HTERT RPE-1 (cell line): ENCODE measurements around the gene PTRHD1.

Experiments used
- in situ Hi-C: fragments of 300-500 bp; cut with MboI; formaldehyde crosslinking; loops from 4 replicates; pipeline ENCODE4 v1.14.3; 2020; ENCODE audit warnings: low sequenced_read_pairs

Gene PTRHD1

DNA sequence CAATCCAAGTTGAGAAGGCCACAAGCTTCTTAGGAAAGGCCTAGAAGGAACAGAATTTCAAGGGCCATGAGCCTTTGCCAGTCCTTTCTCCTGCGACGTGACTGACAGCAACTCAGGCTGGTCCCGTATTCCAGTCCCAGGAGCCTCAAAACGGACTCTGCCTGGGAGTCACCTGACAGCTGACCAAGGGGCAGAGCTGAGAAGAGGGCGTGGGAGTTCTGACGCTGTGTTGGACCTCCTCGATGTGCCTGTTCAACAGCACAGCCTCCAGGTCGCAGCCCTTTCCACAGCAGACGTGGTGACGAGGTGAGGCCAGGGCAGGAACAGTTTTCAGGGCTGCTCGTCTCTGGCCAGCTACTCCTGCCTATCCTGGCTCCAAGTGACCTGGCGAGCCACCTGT is 37.6 kb upstream of the PTRHD1 start:
- in situ Hi-C loops = no loop called here

DNA sequence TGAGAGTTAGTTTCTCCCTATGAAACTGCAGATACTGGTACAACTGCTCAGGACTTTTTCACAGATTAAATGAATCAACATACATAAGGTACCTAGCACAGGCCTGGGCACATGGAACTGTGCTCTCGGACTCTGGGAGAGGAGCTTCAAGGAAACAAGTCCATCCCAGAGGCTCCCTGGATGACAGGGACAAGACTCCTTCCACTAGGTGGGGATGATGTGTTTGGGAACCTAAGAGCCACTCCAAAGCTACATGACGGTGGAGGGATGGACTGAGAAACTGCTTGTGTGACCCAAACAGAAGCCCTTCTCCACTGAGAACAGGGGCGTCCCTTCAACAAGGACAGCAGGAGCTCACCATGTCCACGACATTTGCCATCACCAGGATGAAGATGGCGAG is 37.2 kb upstream of the PTRHD1 start:
- in situ Hi-C loops = no loop called here

GRCh38 chr2:24828238-24828996 is 35.2 kb upstream of the PTRHD1 start:
- in situ Hi-C loops = no loop called here

DNA sequence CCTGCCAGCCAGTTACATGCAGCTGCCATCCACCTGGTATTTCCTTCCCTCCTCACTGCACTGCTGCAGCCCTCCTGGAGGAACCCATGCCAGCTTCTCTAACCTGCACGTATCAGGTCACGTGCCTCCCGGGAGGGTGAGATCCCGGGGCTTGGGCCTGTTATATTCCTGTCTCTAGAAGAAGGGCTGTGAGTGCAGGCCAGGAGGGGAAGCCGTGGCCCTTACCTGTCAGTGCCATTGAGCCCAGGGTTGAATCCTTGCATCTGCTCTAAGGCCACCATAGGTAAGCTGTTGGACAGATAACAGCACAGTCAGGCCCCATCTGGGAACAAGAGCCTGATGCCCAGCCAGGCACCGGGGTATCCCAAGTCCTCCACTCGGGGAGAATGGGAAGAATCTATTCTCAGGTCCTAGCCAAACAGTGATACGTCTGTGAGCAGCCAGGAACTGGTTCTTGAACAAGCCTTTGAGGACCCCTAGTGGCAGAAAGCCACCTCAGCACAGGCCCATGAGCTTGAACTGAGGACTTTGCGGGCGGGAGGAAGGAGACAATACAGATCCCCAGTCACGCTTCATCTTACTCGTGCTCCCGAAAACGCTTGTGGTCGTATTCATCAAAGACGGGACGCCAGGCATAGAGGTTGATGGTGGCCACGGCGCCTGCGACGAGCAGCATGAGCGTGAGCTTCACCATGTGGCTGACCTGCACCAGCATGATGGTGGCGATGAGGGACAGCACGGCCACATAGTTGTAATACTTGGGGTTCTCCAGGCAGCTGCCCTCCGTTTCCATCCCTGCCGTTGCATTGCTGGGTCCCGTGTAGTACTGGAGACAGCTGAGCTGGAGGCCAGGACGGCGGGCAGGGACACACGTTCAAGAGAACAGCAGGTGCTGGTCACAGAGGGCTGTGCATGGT is 34.4 kb upstream of the PTRHD1 start:
- in situ Hi-C loops = no loop called here

DNA sequence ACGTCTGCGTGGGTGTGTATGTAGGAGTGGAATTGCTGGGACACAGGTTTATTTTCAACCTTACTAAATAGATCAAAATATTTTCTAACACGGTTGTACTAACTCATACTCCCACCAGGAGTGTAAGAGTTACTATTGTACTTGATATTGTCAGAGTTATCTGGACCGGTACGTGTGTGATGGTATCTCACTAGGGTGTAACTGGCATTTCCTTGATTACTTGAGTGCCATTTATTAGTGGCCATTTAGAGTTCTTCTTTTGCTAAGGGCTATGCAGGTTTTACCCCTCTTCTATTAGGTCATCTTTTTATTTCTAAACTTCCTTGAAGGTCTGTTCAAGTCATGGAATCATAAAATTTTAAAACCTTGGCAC is 33.6 kb upstream of the PTRHD1 start:
- in situ Hi-C loops = no loop called here

DNA sequence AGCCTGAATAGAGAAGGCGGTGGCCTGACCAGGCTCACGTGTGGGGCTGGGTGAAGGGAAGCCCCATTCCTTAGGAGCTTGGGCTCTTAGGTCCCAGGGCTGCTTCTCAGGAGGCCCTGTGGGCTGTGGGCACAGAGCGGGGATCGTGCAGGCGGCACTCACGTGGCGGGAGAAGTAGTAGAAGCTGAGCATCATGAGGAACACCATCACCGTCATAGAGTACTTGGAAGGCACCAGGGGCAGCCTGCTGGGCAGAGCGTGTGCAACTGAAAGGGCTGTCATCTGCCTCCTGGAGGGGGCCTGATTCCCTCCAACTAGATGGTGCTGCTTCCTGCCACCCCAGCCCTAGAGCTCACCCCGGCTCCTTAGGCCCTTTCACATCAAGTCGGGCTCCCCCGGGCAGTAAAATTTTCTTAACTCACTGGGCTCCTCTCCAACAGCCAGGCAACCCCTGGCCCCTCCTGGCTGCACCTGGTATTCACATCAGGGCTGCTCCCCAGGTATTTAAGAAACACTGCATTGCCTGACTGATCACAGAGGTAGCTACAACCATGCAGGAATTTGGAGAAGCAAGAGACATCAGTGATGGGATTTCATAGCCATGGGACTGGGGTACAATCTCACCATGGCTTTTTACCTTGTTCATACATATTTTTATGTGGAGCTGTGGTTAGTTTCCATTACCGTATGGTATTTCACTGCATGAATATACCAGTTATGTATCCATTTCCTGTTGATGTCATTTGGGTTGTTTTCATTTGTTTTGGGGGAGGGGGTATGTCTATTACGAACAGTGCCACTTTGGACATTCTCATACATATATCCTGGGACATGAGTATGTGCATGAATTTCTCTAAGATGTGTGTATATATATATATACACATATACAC is 32.9 kb upstream of the PTRHD1 start:
- in situ Hi-C loops = no loop called here

- in situ Hi-C loops = no loop called here
These were observed 32.0 kb upstream of the PTRHD1 start for GRCh38 chr2:24824966-24825882.

GRCh38 chr2:24824071-24824588 is 30.9 kb upstream of the PTRHD1 start:
- in situ Hi-C loops = no loop called here

- in situ Hi-C loops = no loop called here
These were observed 29.0 kb upstream of the PTRHD1 start for GRCh38 chr2:24822049-24822706.

GRCh38 chr2:24821433-24821891 is 28.3 kb upstream of the PTRHD1 start:
- in situ Hi-C loops = no loop called here

DNA sequence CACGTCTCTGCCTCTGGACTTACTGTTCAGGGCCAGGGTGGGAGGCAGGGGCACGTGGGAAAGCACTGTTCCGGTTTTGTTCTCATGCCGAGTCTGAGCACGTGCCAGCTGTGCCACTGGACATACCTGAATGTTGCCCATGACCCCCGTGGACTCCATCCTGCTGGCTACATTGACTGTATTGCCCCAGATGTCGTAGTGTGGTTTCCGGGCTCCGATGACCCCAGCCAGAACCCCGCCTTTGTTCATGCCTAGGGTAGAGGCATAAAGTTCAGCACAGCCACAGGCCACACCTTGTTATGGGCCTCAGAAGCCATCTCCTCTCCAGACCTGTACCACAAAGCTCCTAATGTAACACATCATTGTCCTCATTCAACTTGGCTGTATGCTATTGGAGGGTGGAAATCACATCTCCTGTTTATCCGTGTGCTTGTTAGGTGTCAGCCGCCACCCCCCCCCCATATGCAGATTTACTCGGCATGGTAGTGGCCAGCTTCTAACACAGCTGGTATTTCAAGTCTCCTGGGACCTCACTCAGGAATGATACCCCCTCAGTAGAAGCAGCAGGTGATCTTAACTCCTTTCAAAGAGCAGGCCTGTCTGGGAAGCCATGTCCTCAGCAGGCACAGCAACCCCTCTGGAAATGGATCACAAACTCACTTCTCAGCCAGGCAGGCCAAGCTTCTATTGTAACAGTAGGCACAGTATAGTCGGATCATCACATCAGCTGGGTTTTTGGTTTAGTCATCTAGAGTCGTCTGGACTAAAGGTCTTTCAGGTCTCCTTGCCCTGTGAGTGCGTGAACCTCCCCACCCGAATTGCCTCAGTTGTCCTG is 27.6 kb upstream of the PTRHD1 start:
- in situ Hi-C loops = no loop called here

GRCh38 chr2:24820175-24820513 is 27.0 kb upstream of the PTRHD1 start:
- in situ Hi-C loops = no loop called here

GRCh38 chr2:24819442-24820174 is 26.4 kb upstream of the PTRHD1 start:
- in situ Hi-C loops = no loop called here

DNA sequence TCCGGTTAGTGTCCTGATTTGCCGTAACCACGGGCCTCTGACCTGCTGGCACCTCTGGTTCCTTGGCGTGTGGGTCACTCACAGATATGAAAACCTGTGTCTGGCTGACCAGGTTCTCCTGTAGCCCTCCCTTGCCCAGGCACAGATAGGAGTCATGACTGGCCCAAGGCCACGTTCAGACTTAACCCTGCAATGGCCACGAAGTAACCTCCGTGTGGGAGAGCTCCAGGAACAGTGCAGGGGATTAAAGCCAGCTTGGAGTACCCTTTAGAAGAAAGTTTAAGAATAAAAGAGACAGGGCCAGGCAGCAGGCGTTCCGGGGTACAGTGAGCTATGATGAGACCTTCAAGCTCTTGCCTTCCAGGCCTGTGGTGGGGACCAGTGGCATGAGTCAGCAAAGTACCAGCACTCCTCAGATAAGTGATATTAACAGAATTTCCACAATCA is 25.6 kb upstream of the PTRHD1 start:
- in situ Hi-C loops = no loop called here

DNA sequence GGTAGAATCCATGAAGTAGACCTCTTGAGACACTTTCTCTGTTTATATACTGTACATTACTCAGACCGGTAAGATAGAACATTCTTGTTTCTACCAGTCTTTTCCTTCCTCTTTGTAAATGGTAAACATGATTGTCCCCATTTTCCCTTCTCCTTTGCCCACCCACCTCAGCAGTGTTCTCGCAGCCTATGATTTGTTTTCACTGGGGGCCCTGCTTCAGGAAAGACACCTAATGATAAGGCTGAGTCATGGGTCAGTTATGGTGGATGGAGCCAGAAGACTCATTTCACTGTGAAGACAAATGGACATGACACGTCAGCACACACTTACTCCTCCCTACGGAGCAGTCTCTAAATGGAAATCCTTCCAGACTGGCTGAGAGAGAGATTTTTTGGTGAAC is 23.7 kb upstream of the PTRHD1 start:
- in situ Hi-C loops = no loop called here

GRCh38 chr2:24816404-24816803 is 23.2 kb upstream of the PTRHD1 start:
- in situ Hi-C loops = no loop called here

- in situ Hi-C loops = no loop called here
These were observed 22.0 kb upstream of the PTRHD1 start for GRCh38 chr2:24815171-24815570.

DNA sequence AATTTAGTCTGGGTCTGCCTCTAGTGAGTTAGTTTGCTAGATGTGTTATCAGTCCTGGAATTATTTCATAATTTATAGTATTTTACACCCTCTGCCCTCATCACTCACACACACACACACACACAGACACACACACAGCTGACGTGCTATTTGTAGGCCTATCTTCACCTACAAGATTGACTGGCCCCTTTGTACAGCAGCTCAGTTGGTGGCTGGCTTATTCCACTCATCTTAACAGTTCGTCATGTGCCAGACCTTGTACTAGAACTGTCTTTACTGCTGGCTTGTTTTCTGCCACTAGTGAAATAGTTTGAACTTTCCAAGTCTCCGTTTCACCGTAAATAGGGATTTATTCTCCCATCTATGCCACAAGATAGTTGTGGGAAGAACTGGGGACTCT is 21.3 kb upstream of the PTRHD1 start:
- in situ Hi-C loops = no loop called here
